ENCODE data around the gene FYN.

Gene FYN

DNA sequence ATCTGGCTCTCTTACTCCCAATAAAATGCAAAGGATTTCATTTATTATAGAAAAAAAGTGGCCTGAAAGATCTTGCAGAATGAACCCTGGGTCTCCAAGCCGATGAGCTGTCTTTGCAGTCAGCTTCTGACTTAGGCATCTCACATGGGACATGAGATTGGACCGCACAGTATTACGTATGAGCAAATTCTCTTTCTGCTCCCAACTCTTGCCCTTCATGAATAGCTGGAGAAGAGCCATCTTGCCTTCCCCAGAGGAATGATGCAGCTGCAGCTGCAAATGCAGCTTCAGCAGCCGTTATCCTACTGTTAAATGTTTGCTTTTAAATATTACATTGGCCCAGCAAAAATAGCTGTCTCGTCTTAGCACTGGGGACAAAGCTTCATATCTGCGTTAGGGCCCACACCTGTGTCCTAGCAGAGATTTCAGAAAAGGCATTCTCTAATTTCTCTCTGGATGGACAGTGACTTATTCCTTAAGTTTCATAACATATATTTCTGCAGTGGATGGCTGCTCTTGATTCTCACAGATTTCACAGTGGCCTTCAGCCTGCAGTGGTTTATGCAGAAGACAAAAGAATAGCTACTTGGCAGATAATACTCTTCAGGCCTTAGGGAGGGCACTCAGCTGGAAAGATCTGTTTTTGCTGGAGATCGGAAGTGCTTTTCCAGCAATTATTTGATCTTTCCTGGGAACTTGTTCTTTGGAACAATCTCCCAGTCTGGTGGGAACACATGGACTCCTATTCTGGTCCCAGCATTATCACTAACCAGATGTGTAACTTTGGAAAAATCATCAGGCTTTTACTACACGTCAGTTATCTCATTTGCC lies 129.2 kb downstream of the FYN start:
- no peak for DNase-seq

DNA sequence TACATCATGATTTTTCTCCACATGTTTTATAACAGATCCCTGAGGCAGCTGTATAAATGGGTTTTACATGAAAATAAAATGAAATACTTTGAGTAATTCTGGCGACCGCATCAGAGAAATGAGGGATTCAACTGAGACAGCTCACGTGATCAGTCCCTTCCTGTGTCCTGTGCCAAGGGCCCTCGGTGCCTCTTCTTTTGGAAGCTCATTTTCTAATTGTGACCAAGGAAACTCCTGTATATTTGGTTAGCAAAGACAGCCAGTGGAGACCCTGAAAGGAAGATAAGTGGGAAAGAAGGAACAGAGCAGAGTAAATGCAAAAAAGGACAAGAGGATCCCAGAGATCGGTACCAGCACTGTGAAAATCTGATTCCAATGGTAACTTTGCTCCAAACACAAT lies 129.9 kb downstream of the FYN start:
- DNase-seq = no peak

DNA sequence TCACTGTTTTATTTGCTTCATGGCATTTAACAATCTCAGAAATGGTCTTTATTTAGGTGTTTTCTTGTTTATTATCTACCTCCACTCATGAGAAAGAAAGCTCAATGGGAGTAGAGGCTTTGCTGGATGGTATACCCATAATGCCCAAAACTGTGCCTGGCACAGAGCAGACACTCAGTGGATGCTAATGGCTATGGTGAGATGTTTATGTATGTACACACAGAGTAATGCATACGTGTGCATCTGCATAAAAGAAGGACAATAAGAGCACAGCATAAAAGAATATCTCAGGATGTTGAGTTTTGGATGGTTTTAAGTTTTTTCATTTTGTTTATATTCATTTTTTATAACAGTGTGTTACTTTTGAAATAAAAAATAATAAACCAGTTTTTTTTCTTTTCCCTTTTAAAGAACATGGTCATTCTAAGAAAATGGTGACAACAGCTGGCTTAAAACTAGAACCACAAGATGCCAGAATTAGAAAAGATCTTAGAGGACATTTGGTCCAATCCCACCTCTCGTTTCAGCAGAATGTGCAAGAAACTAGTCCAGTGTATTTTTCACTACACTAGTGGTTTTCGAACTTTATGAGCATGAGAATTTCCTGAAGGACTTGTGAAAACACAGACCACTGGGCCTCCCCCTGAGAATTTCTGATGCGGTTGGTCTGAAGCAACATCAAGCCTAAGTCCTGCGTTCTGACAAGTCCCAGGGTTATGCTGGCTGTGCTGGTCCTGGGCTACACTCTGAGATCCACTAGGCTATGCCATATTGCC lies 131.9 kb downstream of the FYN start:
- no peak for DNase-seq

DNA sequence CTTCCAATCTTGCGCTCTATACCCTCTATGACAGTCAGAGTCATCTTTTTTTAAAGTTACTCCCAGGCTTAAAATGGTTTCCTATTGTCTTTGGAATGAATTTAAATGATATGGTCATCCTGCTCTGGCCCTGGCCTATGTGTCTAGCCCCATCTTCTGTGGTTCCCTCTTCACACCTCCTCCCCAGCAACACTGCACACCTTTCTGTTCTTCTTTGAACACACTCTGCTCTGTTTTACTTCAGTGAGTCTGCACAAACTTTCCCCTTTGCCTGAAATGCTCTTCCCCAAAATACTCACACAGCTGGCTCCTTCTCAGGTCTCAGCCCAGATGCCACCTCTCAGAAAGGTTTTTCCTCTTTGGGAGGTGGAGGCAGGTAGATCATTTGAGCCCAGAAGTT lies 132.7 kb downstream of the FYN start:
- no peak for DNase-seq

DNA sequence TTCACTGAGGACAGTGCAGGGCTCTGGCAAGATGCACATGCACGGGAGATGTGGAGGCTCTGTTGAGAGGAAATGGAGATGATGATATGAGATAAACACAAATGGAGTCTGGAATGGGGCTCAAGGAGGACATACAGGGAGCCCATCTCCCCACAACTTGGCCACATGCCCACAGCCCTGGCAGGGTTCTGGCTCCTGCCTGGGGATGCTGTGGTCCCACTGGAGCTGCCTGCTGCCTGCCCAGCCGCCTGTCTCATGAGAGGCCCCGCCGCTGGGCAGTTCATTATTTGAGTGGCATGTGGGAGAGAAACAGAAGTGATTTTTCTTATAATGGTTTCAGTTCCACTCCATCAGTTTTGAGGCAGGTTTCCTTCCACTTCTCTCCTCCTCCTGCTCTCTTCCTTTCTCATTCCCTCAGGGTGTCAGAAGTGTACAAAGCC lies 134.0 kb downstream of the FYN start:
- no peak for DNase-seq

DNA sequence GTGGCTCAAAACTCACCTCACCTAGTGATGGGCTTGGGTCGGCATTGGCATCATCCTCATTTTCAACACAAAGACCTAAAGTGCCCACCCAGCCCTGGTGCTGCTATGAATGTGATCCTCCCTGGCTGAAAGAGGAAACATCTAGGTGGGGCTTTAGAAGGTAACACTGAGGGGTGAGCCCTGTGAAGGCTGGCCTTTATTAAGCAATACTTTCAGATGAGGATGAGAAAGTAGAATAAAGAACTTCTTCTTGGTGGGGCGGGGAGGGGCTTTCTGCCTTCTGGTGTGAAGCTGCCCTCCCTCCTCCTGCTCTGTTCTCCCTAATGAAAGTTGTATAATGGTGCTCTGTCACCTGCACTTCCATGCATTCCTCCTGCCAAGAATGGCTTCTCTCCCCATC lies 134.6 kb downstream of the FYN start:
- DNase-seq = no peak

DNA sequence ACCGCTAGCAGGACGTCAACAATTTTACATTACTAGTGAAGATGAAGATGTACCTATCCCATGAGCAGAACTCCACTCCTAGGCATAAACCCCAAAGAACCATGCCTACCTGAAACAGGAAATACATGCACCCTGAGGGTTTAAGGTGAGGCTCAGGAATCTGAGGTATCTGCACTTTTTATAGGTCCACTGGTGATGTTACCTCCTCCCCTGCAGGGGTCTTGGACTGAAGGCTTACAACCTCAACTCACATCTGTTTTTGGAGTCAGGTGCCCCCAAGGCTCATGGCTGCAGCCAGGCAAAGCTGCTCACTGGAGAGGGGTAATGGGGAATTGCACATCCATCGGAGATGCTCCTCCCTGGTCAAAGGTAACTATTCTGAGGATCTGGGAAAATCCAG lies 135.1 kb downstream of the FYN start:
- DNase-seq = no peak

DNA sequence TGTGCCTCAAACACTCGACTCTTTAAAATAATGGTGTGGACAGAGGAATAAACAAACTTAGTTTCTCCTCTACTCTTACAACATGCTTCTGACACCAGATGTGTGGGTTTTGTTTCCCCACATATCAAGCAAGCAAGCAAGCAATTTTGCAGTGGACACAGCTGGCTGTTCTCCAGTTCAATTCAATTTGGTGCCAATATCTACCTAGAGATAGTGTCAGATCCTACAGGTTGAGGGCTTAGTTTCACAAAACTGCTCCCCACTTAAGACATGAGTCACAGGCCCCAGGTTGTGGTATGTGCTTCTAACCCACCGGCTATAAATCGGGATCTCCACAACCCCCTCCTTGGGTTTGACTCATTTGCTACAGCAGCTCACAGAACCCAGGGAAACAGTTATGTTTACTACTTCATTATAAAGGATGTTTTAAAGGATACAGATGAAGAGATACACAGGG lies 136.2 kb downstream of the FYN start:
- no peak for DNase-seq

DNA sequence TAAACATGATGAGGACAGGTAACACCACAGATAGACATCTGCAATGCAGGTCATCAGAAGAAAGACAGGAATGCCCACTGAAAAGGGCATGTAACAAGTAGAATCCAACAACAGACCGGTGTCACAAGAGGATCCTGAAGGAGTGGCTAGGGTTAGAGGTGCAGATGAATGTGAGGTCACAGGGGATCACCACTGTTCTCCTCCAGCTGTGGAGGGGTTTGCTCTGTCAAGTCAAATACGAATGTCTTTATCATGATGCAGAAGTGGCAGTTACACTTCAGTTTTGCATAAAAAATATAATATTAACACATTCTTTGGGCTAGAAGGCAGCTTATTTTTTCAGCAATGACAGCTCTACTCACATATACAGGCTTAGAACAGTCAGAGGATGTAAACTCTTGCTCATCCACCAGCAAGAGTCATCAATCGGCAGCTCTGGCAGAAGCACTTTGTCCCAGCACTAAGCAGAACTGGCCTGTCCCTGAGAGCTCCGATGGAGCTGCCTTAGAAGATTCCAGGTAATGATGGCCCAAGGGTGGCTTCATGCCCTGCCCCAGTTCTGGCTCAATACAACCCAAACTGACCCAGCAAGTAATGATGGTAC lies 137.1 kb downstream of the FYN start:
- DNase-seq = no peak

DNA sequence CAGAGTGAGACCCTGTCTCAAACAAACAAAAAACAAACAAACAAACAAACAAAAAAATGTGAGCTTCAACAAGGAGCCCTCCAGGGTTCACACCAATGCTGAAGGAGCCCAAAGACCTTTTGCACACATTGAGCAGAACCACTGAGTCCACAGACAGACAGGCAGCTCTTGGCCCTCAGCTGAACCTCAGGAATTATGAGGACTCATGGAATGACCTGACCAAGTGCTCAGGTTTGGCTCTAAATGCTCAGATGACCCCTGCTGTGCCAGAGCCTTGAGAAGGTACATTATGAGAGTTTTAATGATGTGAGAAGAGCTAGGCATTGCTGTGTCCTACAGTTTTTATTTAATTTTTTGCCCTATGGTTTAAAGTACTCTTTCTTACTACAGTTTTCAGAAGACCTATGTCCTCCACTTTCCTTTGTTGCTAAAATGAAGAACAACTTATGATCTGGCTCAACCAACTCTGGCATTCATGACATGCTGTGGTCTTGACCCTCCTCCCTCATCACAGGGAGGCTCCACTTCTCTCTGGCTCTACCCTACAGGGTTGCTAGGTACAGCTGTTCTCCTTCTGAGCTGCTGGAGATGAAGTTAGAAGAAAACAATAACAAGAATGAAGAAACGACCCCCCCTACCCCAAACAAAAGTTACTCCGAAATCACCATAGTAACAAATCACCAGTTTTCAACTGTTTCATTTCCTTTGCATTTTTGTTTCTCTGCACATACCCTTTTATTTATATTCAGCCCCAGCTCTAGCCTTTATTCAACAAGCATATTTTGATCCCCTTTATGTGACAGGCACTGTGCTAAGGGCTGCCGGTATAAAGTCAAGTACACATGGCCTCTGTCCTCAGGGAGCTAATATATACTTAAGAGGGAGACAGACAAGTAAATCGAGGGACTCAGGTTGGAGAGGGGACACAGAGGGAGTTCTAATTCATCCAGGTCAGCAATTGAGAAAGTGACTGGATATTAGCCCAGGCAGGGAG lies 138.9 kb downstream of the FYN start:
- DNase-seq = no peak

DNA sequence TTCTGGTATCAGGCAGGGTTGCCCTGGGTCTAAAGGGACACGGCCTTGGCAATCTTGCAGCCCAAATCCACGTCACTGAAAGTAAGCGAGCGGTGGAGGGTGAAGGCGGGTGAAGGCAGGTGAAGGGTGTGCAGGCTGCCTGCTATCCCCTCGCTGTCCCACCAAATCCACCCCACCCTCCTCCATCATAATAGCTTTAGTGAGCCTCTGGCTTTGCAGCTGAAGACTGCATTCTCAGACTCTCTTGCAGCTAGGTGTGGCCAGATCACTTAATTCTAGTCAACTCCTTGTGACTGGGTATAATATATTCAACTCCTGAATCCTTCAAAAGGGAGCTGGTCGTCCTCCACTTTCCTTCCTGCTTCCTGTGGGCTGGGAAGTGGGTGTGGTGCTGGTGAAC lies 140.9 kb downstream of the FYN start:
- no peak for DNase-seq

DNA sequence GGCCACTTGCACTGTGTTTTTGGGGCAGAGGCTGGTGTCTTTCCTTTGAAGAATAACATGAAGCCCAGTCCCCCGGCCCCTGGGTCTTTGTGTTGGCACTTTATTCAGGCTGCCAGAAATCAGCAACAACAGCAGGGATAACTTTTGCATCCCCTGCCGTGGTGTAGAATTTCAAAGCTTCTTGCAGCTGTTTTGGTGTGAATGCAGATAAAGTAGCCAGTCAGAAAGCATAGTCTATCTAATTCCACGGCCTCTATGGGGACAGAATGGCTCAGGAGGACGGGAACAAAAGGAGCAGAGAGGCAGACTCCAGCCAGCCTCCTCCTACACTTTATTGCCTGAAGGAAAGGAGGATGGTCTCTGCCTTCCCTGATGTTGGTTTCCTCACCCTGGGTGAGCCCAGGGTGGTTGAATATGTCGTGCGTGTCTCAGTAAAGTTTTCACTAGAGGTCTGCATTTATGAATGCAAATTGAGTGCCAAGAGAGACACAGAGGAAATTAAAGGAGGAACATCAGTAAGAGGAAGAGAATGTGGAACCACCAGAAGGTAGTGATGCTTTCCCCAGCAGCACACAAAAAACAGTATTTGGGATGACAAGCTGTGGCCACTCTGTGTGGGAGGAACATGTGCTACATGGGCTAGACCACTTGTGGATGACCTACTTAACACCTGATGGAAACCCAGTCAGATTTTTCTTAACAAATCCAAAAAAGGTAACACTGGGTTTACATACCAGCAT lies 141.6 kb downstream of the FYN start:
- no peak for DNase-seq

DNA sequence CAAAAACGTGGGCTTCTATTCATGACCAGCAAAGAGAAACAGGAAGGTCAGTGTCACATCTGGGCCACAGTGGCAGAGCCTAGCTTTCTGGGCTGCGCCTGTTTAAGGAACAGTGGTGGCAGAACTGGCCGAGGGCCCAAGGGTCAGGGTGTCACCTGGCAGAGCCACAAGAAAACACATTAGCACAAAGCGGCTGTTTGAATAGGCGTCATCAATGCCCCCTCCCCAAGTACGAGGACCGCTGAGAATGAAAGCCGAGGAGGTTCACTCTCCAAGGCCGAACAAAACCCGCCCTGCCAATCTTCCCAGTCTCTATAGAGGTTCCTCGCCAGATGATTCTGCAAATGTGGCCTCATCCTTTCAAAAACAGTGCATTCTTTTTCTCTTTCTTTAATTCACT lies 142.4 kb downstream of the FYN start:
- no peak for DNase-seq

DNA sequence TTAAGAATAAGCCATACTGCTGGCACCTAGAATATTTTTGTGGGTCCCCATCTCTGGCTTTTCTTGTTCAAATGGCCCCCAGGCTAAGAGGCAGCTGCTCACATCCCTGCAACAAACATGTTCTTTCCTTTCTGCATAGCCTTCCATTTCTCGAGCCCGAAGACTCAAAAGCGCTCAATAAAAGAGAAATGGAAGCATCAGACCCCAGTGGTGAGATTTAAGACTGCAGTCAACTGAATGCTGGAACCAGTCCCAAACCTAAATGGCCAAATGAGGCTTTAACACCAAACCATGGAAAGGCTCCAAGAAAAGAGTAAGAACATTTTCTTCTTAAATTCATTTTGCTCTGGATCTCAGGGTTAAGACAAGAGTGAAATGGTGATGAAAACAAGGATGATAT lies 145.4 kb downstream of the FYN start:
- DNase-seq = peak; percentile 33

DNA sequence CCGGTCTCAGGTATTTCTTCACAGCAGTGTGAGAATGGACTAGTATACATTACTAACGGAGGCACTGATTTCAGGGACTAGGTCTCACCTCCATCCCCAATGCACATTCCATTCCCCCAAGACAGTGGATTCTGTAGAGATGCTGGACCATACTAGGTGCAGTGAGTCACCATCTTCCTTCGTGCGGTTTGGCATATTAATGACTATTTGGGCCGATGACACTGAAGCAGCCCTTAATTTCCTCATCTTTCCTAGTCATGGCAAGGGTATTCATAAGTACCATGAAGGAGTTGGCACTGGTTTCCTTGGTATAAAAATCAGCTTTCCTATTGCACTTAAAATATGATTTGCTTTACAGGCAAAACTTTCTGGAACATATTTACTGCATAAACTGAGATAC lies 146.2 kb downstream of the FYN start:
- DNase-seq = no peak

DNA sequence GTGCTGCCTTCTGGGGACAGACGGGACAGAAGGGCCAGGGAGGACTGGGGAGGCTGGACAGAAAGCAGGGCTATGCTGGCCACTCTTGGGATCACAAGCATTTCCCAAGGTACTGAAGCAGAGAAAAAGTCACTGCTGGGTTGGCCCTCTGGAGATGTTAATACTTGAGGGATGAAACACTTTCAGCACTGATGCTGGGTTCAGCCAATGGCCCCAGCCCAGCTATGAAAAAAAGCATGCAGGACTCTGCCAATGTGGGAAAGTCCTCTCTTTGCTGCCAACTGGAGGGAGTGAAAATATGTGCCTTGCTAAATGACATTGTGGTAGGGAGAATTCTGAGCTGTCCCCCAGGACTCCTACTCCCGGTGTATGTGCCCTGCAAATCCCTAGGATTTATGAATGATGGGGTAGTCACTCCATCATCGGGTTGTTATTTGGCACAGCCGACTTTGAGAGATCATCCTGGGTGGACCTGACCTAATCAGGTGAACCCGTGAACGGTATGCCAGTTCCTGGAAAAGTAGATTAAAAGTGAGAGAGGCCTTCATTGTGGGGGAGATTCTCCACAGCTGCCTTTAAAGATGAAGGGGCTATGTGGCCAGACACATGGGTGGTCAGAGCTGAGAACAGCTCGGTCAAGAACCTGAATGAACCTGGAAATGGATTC lies 147.7 kb downstream of the FYN start:
- DNase-seq = no peak

DNA sequence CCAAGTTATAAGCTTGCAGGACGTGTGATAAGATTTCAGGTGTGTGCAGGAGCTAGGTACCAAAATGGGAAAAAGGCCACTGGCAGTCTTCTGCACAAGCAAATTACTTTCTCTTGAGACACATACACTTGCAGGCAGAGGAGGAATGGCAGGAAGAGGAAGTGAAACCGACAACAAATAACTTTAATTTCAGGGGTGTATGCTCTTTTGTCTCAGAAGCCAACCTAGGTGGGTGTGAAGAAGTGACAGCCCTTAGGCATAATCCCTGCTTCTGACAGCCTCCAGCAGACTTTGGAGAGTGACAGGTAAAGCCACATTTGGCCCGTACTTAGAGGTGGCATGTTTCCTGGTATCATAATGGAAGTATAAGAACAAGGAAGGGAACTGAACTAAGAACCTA lies 148.7 kb downstream of the FYN start:
- no peak for DNase-seq

DNA sequence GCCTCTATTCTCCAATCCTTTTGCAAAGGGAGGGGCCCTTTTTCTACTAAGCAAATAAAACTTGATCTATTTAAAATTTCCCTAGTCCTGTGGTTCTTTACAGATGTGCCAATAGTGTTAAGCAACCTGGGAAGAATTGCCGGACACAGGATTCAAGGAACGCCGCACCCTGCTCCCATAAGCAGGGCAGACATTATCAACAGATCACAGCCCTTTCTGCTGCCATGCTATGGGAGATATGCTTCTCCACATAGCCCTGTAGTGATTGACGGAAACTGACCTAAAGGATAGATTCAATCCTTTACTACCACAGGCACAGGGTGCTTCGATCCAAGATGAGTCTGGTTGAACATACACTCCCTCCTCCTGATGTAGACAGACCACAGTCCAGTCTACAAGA lies 149.2 kb downstream of the FYN start:
- no peak for DNase-seq

DNA sequence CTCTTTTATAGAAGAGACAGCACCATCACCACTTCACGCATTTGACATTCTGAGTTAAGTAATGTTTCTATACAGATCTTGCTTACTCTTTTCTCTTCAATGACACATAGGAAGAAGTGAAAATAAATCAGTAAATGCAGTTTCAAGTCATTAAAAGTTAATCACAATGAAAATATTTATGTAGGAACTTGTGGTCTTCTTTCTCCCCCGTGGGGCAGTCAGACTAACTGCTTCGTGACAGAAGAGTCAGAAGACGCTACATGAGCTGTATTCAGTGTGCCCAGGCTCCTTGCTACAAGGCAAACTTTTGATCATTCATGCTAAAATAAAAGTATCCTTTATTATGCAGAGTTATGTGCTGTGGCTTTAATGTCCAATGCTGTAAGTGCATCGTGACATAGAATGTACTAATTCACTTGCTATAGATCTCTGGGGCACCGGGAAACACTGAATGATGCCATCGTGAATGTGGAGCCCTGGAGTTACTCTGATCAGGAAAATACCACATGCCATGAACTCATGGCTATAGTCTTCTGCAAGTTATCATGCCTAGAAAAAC lies 149.8 kb downstream of the FYN start:
- no peak for DNase-seq

DNA sequence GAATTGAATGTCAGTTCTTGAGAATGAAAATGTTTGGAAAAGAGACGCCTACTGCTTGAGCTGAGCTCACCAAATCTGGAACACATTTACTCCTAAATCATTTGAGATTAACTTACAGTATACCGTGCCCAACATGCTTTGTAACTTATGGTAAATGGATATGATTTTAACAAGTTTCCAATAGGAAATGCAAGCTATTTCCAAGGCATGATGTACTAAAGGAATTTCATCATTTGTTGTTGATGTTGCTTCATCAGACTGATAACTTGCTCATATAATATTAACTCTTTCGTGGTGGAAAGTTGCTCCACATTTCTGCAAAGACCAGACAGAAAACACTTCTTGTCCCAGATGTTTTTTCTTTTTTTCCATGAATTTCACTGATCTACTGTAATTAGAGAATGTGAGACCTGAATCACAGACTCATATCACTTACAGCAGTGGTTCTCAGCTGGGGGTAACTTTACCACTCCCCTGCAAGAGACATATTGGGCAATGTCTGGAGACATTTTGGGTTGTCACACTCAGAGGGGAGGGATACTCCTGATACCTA lies 151.0 kb downstream of the FYN start:
- DNase-seq = no peak

DNA sequence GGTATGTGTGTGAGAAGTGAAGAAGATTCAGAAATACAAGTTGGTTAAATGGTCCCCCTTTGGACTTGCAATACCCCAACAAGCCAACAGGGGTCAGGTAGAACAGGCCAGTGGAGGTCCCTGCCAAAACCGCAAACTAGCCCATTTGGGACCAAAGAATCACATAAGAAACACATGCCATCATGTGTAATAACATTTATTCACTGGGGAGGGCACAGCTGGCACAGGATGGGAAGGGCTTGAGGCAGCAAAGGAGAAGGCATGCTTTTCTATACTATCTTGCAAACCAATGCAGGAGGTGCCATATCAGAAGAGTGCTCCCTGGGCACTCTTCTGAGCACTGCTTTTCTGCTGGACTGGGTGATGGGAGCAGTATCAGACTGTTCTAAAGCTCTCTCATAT lies 151.5 kb downstream of the FYN start:
- DNase-seq = peak; percentile 62

Measured in hematopoietic multipotent progenitor cell treated with erythropoietin and hydrocortisone succinate and interleukin-3 and kit ligand, for 8 days (in vitro differentiated cells).